ENCODE results near the gene LY6G5C.

DNA sequence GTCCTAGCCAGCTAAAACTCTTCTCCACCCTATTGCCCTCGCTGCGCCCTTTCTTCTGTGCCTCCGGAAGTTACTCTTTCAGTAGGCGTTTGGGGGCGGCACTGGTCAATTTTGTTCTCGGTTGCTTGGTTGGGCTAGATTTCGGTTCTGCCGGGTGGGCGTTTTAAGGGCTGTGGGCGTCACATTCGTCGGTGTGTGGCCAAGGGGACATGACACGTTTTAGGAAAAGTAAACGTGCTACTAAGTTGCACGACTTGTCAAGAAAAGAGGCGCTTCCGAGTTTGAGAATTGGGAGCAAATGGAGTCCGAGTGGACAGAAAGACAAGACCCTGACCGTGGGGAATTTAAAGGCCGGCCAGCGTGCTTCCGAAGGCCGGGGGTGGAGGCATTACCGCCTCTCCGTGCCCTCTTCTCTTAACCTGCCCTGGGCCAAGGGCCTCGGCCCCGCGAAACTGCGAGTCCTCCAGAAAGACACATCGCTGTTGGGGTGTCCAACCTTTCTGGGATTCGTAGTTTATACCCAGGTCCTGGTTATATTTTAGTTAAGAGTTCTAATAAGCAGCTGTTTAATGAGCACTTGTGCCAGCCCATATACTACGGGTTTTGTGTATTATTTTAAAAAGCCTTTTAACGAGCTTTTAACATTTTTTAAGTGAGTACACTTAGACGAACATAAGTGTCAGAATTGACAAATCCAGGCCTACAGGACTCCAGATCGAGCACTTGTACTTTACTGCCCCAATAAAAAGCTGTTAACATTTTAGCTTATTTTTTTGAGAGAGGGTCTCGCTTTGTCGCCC is 27.7 kb downstream of the LY6G5C start:
- TF ChIP-seq, protein P1, sequence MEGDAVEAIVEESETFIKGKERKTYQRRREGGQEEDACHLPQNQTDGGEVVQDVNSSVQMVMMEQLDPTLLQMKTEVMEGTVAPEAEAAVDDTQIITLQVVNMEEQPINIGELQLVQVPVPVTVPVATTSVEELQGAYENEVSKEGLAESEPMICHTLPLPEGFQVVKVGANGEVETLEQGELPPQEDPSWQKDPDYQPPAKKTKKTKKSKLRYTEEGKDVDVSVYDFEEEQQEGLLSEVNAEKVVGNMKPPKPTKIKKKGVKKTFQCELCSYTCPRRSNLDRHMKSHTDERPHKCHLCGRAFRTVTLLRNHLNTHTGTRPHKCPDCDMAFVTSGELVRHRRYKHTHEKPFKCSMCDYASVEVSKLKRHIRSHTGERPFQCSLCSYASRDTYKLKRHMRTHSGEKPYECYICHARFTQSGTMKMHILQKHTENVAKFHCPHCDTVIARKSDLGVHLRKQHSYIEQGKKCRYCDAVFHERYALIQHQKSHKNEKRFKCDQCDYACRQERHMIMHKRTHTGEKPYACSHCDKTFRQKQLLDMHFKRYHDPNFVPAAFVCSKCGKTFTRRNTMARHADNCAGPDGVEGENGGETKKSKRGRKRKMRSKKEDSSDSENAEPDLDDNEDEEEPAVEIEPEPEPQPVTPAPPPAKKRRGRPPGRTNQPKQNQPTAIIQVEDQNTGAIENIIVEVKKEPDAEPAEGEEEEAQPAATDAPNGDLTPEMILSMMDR (IDR thresholded peaks at IDR 0.05): no peak
- TF ChIP-seq EZH2 (IDR thresholded peaks at IDR 0.05; ENCODE audit: borderline replicate concordance, insufficient read depth, low read depth, low read length, poor library complexity, severe bottlenecking): no peak

Data from B cell (primary cell).